Measurements from ENCODE around the gene SLC25A21.
"Not testable (repeated sequence)": the region's sequence is repeated elsewhere in the genome, so short reads cannot be mapped to it uniquely, and the experiment has no call there.

Gene SLC25A21

DNA sequence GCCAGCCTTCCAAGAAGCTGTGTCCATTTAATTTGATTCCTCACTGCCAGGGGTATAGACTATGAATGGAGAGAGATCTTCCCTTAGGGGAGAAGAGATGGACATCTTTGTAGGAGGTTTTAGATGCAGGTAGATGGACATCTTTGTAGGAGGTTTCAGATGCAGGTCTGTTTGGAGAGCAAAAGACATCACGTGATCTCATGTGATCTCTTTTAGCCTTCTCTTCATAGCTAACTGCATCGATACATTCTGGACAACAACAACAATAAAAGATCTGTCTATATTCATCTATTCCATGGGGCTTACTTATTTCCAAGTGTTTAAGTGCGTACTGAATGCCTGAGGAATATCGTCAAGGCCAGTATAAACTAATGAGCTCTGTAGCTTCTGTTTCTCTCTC is 347.6 kb downstream of the SLC25A21 start:
- no peak for DNase-seq (ENCODE audit: low read depth, low spot score)

DNA sequence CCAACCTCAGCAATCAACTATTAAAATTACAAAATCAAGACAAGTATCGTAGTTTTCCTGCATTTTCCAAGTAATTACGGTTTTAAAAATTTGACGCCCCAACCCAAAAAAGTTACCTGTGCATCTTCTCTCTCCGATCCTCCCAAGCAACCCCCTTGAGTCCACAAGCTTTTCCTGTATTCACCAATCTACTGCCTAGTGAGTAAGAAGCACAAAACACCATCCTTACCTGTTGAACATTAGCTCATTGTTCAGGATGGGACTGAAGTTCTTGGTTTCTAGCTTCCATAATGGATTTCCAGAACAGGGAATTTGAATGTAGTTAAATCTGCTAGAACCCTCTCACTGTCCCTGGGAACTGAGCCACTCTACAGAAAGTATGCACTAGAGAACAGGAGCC is 348.8 kb downstream of the SLC25A21 start:
- DNase-seq (ENCODE audit: low read depth, low spot score) = no peak

DNA sequence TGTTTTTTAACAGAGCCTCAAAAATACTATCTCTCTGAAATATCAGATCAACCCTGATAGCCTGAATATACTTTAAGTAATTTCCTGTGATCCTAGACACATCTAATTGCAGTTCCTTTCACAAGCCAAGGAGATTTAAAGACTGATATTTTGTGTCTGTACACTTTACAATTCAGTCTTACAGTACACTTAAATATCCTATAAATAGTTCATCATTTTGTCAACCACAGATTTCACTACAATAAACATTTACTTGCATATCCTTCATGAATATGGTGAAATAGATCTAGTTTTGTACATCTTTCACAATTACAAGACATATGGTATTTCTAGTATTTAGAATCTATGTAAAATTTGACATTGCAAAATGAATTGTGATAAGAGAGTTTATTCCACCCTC is 349.7 kb downstream of the SLC25A21 start:
- no peak for DNase-seq (ENCODE audit: low read depth, low spot score)

DNA sequence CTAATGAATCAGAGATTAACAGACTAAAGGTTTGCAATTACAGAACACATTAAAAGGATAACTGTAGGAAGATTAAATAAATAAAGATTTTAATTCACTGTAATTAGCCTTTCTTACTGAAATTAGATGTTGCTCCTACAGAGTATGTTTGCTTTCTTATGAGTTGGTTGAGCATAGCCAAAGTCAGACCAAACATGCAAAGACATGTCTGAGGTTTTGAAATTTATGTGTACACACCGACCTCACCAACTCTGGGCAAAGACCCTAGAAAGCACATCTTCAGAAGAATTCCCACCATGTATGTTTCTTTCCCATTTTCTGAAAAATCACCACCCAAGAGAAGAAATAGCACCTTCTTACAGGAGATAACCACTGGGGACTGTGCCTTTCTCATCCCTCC is 351.5 kb downstream of the SLC25A21 start:
- no peak for DNase-seq (ENCODE audit: low read depth, low spot score)

DNA sequence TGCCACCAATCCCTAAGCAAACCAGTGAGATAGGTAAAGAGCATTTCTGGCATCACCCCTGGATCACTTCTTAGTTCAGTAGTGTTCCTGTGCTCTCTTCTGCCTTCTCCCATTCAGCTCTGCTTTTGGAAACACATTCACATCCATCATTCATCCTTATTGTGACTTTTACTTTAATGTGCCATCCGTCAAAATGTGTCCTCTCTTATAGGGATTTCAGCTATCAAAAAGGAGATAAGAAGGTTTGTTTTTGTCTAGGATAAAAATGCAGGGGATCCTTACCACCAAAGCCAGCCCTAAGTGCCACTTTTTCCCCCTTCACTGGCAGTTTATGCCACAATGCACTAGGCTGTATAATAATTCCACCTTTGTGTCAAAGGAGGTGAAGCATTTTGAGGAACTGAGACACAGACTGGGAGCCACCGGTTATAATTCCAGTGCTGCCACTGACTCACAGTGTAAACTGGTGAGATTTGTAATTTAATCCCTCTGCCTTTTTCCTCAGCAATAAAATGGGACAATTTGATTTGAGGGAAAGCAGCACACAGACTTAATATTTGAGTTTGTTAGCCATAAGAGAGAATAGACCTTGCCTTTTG is 352.2 kb downstream of the SLC25A21 start:
- DNase-seq (ENCODE audit: low read depth, low spot score) = peak; percentile 3

DNA sequence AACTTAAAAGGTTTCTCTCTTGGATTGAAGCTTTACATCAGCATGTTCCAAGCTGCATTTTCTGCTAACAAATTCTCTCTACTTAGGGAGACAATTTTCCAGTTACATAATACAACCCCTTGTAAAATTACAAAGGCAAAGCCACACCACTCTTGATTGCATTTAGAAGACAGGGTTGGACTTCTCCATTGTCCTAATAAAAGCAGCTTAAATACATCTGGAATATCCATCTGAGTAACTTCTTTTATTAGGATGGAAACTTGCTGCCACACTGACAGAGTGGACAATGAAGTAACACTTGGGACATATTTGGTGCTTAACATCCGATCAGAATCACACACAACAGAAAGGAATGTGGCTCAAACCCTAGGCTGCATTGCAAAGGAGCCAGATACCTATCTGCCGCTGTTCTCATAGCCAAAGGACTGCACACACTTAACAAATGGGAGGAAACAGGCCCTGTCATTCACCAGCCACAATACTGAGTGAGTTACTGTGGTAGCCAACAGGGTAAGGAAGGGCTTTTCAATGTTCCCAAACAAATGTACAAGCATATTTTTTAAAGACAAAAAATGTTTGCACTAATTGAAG is 353.5 kb downstream of the SLC25A21 start:
- peak; percentile 63 for DNase-seq (ENCODE audit: low read depth, low spot score)

DNA sequence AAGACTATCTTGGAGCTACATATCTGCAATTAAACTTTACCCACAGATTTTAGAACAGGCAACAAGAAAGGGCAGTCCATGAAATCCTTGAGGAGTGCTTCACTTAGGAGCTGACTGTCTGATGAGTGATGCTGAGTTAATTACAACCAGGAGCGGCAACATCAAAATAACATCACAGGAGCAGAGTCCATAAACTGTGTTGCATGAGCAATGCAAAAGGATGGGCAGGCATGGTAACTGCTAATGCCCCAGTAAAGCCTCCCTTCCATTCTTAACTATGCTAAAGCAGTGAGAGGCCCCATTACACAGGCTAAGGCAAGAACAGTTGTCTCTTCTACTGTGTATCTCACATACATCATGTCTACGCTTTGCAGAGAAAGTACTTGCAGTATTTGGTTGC is 354.2 kb downstream of the SLC25A21 start:
- DNase-seq (ENCODE audit: low read depth, low spot score) = no peak

DNA sequence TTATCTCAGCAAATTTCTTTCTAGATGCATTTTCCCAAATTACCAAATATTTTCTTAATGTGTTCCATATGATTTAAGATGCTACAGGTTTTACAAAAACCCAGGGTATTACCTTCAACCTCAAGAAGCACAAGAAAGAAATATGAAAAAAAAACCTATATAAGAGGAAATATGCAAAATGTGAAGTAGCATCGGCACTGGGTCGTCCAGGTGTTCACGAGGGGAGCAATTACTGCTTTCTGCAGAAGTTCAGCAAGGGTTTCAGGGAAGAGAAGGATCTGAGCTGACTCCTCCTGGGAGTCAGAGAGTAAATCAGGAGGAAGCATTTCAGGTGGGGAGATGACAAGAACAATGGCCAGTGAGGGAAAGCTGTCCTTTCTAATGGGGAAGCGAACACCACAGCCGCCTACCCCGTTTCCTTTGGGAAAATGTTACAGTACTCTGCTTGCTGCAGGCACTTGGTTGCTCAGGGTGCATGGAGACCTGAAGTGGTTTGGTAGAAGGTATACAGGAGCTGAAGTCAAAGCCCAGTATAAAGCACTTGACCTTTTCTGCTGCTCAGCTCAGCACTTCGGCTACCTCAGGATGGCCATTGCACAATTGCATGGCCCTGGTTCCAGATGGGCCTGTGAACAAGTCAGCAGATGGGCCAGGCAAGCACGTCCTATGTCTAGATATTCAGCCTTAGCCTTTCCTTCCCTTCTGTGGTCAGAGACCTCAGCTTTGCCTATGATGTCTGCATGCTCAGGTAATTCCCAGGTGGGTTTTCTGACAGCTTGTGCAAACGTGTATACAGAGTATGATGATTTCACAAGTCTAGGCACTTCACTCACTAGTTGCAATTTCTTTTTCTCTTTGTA is 355.1 kb downstream of the SLC25A21 start:
- no peak for DNase-seq (ENCODE audit: low read depth, low spot score)

DNA sequence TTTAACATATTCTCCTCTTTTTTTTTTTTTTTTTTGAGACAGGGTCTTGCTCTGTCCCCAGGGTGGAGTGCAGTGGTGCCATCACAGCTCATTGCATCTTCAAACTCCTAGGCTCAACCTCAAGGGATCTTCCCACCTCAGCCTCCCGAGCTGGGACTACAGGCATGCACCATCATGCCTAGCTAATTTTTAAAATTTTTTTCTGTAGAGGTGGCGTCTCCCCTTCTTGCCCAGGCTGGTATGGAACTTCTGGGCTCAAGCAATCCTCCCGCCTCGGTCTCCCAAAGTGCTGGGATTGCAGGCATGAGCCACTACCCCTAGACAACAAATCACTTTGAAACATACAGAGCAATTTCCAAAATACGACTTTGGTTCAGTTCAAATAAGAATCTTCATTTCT is 355.9 kb downstream of the SLC25A21 start:
- no peak for DNase-seq (ENCODE audit: low read depth, low spot score)

DNA sequence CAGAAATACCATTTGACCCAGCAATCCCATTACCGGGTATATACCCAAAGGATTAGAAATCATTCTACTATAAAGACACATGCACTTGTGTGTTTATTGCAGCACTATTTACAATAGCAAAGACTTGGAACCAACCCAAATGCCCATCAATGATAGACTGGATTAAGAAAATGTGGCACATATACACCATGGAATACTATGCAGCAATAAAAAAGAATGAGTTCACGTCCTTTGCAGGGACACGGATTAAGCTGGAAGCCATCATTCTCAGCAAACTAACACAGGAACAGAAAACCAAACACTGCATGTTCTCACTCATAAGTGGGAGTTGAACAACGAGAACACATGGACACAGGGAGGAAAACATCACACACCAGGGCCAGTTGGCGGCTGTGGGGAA is 357.6 kb downstream of the SLC25A21 start:
- DNase-seq (ENCODE audit: low read depth, low spot score) = not testable (repeated sequence)

DNA sequence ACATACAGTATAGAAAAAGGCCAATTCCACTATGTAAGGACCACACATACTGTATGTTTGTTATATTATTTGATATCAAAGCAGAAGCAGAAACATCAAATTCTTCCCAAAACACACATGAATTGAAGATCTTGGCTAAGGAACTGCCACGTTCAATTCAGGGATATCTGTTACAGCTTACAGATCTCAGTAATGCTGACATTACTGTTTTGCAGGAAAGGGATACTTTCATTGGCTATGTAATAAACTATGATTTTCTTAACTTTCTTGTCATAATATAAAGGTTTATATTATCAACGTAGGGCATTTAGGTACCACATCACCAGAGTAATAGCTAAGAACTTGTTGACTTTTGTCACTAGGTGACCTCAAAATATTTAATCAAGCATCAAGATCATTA is 362.2 kb downstream of the SLC25A21 start:
- DNase-seq (ENCODE audit: low read depth, low spot score) = no peak

DNA sequence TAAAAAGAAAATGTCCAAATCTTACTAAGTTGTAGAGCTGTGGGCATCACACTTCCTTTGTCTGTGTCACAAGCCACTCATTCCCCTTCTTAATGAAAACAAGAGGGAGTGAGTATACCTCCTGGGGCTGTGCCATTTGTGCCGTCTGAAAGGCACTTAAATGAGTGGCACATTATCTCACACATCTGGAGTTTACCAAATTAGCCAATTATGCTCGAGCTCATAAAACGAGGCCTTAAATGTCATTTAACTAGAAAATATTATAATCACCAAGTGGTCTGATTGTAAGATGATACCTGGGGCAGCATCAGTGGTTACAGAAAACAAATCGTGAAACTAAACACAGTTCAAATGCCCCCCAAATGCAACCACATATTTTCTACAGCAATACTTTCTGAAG is 364.7 kb downstream of the SLC25A21 start:
- no peak for DNase-seq (ENCODE audit: low read depth, low spot score)

DNA sequence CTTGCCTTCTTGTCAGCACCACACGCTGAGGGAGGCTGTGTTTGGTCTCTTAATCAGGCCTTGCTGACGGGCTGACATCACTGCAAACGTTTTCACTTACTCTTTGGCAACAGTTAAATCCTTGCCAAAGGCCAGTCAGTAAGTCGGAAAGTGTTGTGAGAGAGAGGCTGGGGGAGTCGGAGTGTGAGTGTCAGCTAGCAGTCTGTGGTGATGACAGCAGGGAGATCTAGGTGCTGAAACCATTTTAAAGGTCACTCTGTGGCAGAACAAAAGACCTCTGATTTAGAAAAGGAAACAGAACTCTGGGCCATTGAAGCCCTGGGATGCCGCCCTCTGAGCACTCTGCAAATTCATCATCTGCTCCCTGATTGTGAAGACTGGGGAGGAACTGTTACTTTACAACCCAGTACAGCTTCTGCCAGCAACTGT is 367.3 kb downstream of the SLC25A21 start:
- DNase-seq (ENCODE audit: low read depth, low spot score) = peak; percentile 17

DNA sequence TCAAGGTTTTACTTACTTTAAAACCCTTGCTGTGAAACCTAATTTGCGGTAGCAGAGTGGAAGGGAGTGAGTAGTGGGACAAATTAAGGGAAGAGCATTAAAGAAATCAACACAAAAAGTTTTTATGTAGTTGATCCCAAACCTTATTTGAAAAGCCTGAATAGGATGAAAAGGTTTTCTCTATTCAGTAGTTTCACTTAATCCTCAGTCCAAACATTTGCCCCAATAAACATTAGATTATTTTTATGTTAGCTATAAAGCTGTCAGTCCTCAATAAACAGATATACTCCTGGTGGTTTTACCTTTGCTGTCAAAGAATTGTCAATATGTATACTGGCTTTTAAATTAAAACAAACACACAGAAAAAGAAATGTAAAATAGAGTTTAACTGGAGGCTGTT is 374.8 kb downstream of the SLC25A21 start:
- DNase-seq (ENCODE audit: low read depth, low spot score) = no peak

DNA sequence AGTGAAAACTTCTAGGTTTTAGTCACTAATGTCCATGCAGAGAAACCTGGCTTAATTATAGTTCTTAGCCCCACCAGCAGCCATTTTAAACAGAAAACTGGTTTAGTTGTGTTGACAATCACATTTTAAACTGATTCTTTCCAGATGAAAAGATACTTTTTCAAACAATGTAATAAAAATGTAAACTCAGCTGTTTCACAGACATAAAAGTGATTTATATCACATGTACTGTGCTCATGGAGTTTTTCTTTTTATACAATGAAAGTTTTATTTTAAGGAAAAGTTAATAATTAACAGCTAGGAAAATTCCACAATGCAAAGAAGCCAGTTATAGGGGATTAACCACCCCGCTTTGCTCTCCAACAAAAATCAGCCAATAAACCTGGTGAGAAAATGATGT is 381.0 kb downstream of the SLC25A21 start:
- no peak for DNase-seq (ENCODE audit: low read depth, low spot score)

DNA sequence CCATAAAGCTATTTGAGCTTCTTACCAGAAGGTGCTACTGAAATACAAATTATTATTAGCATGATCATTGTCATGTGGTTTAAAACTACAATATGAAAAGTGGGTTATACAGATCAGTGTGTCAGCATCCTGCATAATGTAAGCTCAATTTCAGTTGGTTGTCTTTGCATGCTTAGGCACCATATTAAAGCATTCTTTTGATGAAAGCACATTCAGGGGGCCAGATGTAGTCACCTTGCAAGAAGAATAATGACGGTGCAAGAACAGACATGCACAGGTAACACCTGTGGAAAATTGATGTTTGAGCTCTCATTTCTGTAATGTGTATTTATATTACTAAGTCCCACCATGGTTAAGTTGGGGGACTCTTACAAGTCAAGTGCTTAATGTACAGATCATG is 386.9 kb downstream of the SLC25A21 start:
- DNase-seq (ENCODE audit: low read depth, low spot score) = no peak

DNA sequence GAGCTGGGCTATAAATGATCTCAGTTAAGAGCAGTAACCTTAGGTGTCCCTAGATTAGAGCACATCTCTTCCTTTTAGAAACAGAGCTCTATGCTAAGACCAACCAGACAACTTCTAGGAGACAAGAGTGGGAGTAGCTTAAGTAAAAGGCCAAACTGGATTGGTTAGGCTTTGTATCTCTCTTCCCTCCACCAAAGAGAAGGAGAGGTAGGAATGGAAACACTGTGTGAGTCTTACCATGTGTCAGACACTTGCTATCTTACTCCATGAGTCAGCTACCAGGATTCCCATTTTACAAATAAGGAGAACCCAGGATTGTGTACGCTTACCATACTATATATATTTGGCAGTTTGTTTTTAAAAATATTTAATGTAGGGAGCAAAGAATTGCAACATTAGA is 387.9 kb downstream of the SLC25A21 start:
- no peak for DNase-seq (ENCODE audit: low read depth, low spot score)

DNA sequence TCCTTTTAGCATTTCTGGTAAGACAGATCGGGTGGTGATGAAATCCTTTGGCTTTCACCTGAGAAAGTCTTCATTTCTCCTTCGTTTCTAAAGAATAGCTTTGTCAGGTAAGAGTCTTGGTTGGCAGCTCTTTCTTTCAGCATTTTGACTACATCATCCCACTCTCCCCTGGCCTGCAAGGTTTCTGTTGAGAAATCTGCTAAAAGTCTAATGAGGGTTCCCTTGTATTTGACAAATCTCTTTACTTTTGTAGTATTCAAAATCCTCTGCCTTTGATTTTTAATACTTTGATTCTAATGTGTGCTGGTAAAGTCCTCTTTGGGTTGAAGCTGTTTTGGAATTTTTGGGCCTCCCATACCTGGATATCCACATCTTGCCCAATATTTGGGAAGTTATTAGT is 390.5 kb downstream of the SLC25A21 start:
- no peak for DNase-seq (ENCODE audit: low read depth, low spot score)

DNA sequence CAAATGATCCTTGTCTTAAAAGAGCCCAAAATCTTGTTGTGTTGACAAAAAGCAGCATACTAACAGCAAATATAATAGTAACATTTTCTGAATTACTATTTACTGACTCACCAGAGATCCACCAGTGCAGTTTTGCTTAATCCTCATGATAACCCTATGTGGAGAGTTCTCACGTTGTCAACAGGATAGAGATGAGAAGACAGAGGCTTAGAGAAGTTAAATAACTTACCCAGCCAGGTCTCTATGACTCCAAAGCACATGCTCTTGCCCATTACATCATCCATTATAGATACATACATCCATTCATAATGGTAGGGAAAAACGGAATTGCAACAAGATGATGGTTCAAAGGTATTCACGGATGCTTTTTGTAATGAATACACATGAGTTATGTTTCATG is 398.8 kb downstream of the SLC25A21 start:
- peak; percentile 16 for DNase-seq (ENCODE audit: low read depth, low spot score)

DNA sequence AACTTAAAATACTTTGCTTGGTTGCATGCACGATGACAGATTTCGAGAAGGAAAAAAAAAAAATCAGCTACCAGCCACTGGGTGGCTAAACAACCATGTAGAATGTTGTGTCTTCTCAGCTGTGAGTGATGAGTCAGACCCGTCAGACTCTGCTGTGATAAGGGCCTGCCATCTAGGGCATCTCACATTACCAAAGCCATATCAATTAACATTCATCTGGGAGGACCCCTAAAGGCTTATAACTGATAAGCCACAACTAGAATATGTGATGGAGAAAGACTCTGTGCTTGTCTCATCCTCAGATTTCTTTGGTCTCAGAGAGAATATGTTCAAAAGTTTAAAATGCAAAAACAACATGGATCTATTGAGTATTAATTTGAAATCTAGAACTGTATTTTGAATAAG is 399.3 kb downstream of the SLC25A21 start:
- peak; percentile 35 for DNase-seq (ENCODE audit: low read depth, low spot score)

DNA sequence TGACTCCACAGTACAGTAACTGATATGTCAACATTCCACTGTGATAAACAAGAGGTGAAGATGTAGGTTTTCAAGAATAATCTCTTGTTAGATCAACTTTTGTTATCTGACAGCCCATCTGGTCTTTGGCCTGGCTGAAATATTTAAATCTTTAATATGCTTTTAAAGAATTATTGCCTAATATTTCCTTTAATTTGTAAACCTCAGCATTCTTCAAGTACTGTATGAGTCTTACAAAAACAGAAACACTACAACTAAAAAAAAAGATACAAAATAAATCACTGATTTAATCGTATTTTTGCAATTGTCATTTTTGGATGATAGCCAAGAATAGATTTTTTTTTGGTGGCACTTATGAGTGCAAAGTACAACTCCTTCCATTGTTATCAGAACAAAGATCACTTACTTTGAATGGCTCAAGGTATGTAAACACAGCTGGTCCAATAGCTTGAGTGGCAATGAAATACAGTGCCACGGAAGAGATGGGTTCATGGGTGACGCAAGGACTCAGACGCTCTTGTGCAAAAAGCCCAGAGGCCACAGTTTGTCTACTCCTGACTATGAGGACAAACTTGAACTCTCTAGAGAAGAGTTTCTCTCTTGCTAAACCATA is 401.3 kb downstream of the SLC25A21 start:
- no peak for DNase-seq (ENCODE audit: low read depth, low spot score)

DNA sequence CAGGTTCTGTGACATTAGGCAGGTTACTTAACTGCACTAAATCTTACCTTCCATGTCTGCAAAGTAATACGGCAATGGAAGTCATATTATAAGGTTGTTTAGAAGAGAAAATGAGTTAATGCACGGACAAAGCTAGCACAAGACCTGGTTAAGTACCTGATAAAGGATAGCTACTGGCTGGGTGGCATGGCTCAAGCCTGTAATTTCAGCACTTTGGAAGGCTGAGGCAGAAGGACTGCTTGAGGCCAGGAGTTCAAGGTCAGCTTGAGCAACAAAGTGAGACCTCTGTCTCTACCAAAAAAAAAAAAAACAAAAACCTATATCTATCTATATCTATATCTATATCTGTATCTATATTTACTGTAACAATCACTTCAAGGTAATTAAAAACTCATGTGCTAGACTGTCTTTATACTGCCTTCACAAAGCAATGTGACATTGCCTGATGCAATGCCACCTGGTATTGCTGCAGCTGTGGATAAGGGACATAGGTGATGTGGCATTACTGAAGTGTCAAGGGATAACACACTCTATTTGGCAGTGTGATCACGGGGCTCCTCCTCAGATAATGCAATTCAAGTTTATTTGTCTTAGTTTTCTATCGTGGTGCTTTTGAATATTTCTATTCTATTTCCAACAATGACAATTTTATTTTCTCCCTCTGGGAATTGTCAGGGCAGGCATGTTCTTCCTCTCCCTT is 403.6 kb downstream of the SLC25A21 start:
- no peak for DNase-seq (ENCODE audit: low read depth, low spot score)

All from astrocyte of the hippocampus (primary cell).